ENCODE results near the gene INSYN1.
"Not testable (repeated sequence)": the region's sequence is repeated elsewhere in the genome, so short reads cannot be mapped to it uniquely, and the experiment has no call there.

INSYN1 gene

GRCh38 chr15:73714695-73715301 lies 38.4 kb downstream of the INSYN1 start:
- no peak for DNase-seq (ENCODE audit: low read depth in 3 of 3)

- DNase-seq (ENCODE audit: low read depth in 3 of 3): no peak
Measured at GRCh38 chr15:73712107-73712506, 41.0 kb downstream of the INSYN1 start.

GRCh38 chr15:73711526-73711925 lies 41.6 kb downstream of the INSYN1 start:
- DNase-seq (ENCODE audit: low read depth in 3 of 3): no peak

GRCh38 chr15:73710321-73710720 lies 42.8 kb downstream of the INSYN1 start:
- no peak for DNase-seq (ENCODE audit: low read depth in 3 of 3)

- no peak for DNase-seq (ENCODE audit: low read depth in 3 of 3)
Measured at GRCh38 chr15:73709686-73710085, 43.5 kb downstream of the INSYN1 start.

GRCh38 chr15:73709241-73709640 lies 43.9 kb downstream of the INSYN1 start:
- DNase-seq (ENCODE audit: low read depth in 3 of 3): no peak

- no peak for DNase-seq (ENCODE audit: low read depth in 3 of 3)
Measured at GRCh38 chr15:73708691-73709090, 44.5 kb downstream of the INSYN1 start.

GRCh38 chr15:73704869-73705645 lies 48.1 kb downstream of the INSYN1 start:
- peak; percentile 45 to 66 (median 46) for DNase-seq (ENCODE audit: low read depth in 3 of 3)

GRCh38 chr15:73704142-73704868 lies 48.8 kb downstream of the INSYN1 start:
- not testable (repeated sequence) for DNase-seq (ENCODE audit: low read depth in 3 of 3)

- DNase-seq (ENCODE audit: low read depth in 3 of 3): not testable (repeated sequence)
Measured at GRCh38 chr15:73703601-73704000, 49.5 kb downstream of the INSYN1 start.

- not testable (repeated sequence) for DNase-seq (ENCODE audit: low read depth in 3 of 3)
Measured at GRCh38 chr15:73702311-73703239, 50.6 kb downstream of the INSYN1 start.

GRCh38 chr15:73700041-73700842 lies 52.9 kb downstream of the INSYN1 start:
- peak; percentile 53 to 73 (median 65) for DNase-seq (ENCODE audit: low read depth in 3 of 3)

GRCh38 chr15:73699249-73700040 lies 53.7 kb downstream of the INSYN1 start:
- DNase-seq (ENCODE audit: low read depth in 3 of 3): no peak

GRCh38 chr15:73697033-73697467 lies 56.1 kb downstream of the INSYN1 start:
- DNase-seq (ENCODE audit: low read depth in 3 of 3): peak; percentile 52 to 81 (median 59)

GRCh38 chr15:73696641-73697001 lies 56.5 kb downstream of the INSYN1 start:
- DNase-seq (ENCODE audit: low read depth in 3 of 3): no peak

GRCh38 chr15:73695773-73696640 lies 57.1 kb downstream of the INSYN1 start:
- no peak for DNase-seq (ENCODE audit: low read depth in 3 of 3)

- DNase-seq (ENCODE audit: low read depth in 3 of 3): no peak
Measured at GRCh38 chr15:73694419-73694818, 58.7 kb downstream of the INSYN1 start.

- no peak for DNase-seq (ENCODE audit: low read depth in 3 of 3)
Measured at GRCh38 chr15:73691396-73691795, 61.8 kb downstream of the INSYN1 start.

GRCh38 chr15:73688455-73688854 lies 64.7 kb downstream of the INSYN1 start:
- no peak for DNase-seq (ENCODE audit: low read depth in 3 of 3)
